CD4-positive, alpha-beta T cell treated with Interleukin-17A for 4 hours (primary cell): ENCODE data around the gene ADRA1B.
A peak's percentile ranks its signal among the peaks of the same experiment; 100 is the strongest.

Experiments
- DNase-seq: peaks from one replicate; pipeline ENCODE4 v3.0.0-alpha.2; 2020; ENCODE audit warnings: mixed read lengths

The ADRA1B gene

GRCh38 chr5:159915904-159916840 is at the start of gene ADRA1B:
TSS of gene ADRA1B (plus strand) at chr5:159916482. CDS start at chr5:159916906, 424 bp downstream.
- DNase-seq, result peak; percentile 33

GRCh38 chr5:159873680-159874079 is 42.6 kb upstream of the ADRA1B start:
- no peak for DNase-seq

- no peak for DNase-seq
Observed at GRCh38 chr5:159874263-159874662, 42.0 kb upstream of the ADRA1B start.

- DNase-seq, result no peak
Observed at GRCh38 chr5:159877016-159877415, 39.3 kb upstream of the ADRA1B start.

- no peak for DNase-seq
Observed at GRCh38 chr5:159877894-159878448, 38.3 kb upstream of the ADRA1B start.

- no peak for DNase-seq
Observed at GRCh38 chr5:159878988-159879471, 37.3 kb upstream of the ADRA1B start.

- DNase-seq, result no peak
Observed at GRCh38 chr5:159880676-159881075, 35.6 kb upstream of the ADRA1B start.

GRCh38 chr5:159881967-159882366 is 34.3 kb upstream of the ADRA1B start:
- no peak for DNase-seq

- DNase-seq, result no peak
Observed at GRCh38 chr5:159883522-159883950, 32.7 kb upstream of the ADRA1B start.

- no peak for DNase-seq
Observed at GRCh38 chr5:159884917-159885620, 31.2 kb upstream of the ADRA1B start.

GRCh38 chr5:159886296-159886695 is 30.0 kb upstream of the ADRA1B start:
- no peak for DNase-seq

- no peak for DNase-seq
Observed at GRCh38 chr5:159887050-159887449, 29.2 kb upstream of the ADRA1B start.

- DNase-seq, result no peak
Observed at GRCh38 chr5:159888860-159889259, 27.4 kb upstream of the ADRA1B start.

- no peak for DNase-seq
Observed at GRCh38 chr5:159890141-159890540, 26.1 kb upstream of the ADRA1B start.

GRCh38 chr5:159891371-159891770 is 24.9 kb upstream of the ADRA1B start:
- DNase-seq, result no peak

GRCh38 chr5:159893040-159893695 is 23.1 kb upstream of the ADRA1B start:
- no peak for DNase-seq

GRCh38 chr5:159894149-159894720 is 22.0 kb upstream of the ADRA1B start:
- DNase-seq, result no peak

- no peak for DNase-seq
Observed at GRCh38 chr5:159897786-159898393, 18.4 kb upstream of the ADRA1B start.

GRCh38 chr5:159899067-159900049 is 16.9 kb upstream of the ADRA1B start:
- DNase-seq, result no peak

- DNase-seq, result no peak
Observed at GRCh38 chr5:159901308-159901707, 15.0 kb upstream of the ADRA1B start.

- DNase-seq, result no peak
Observed at GRCh38 chr5:159901772-159902171, 14.5 kb upstream of the ADRA1B start.
